CD4-positive, alpha-beta T cell treated with Interleukin-21 for 1 hour (primary cell): ENCODE data around the gene MCF2L2.
"Not testable (repeated sequence)": the region's sequence is repeated elsewhere in the genome, so short reads cannot be mapped to it uniquely, and the experiment has no call there.

Experiments
- DNase-seq: peaks from one replicate; pipeline ENCODE4 v3.0.0-alpha.2; 2020

MCF2L2 gene

GRCh38 chr3:183193762-183194689 lies 234.4 kb downstream of the MCF2L2 start:
- DNase-seq = no peak

GRCh38 chr3:183192650-183193300 lies 235.6 kb downstream of the MCF2L2 start:
- DNase-seq = no peak

GRCh38 chr3:183189641-183190040 lies 238.8 kb downstream of the MCF2L2 start:
- no peak for DNase-seq

GRCh38 chr3:183188895-183189462 lies 239.4 kb downstream of the MCF2L2 start:
- peak; percentile 21 for DNase-seq

GRCh38 chr3:183185696-183186095 lies 242.7 kb downstream of the MCF2L2 start:
- DNase-seq = no peak

- no peak for DNase-seq
These were observed 245.4 kb downstream of the MCF2L2 start for GRCh38 chr3:183182732-183183610.

- no peak for DNase-seq
These were observed 246.3 kb downstream of the MCF2L2 start for GRCh38 chr3:183182073-183182472.

- DNase-seq = no peak
These were observed 246.8 kb downstream of the MCF2L2 start for GRCh38 chr3:183181606-183182005.

- DNase-seq = no peak
These were observed 247.6 kb downstream of the MCF2L2 start for GRCh38 chr3:183180784-183181295.

GRCh38 chr3:183180110-183180783 lies 248.2 kb downstream of the MCF2L2 start:
- DNase-seq = no peak

- not testable (repeated sequence) for DNase-seq
These were observed 248.9 kb downstream of the MCF2L2 start for GRCh38 chr3:183179550-183179908.

GRCh38 chr3:183178833-183179549 lies 249.4 kb downstream of the MCF2L2 start:
- peak; percentile 29 for DNase-seq

- no peak for DNase-seq
These were observed 249.9 kb downstream of the MCF2L2 start for GRCh38 chr3:183178512-183178832.

- DNase-seq = no peak
These were observed 256.3 kb downstream of the MCF2L2 start for GRCh38 chr3:183172051-183172639.

- not testable (repeated sequence) for DNase-seq
These were observed 260.4 kb downstream of the MCF2L2 start for GRCh38 chr3:183167975-183168374.

GRCh38 chr3:183163563-183163962 lies 264.9 kb downstream of the MCF2L2 start:
- DNase-seq = no peak

- DNase-seq = peak; percentile 23
These were observed 266.7 kb downstream of the MCF2L2 start for GRCh38 chr3:183161552-183162336.

GRCh38 chr3:183160616-183161015 lies 267.8 kb downstream of the MCF2L2 start:
- no peak for DNase-seq

- DNase-seq = no peak
These were observed 269.1 kb downstream of the MCF2L2 start for GRCh38 chr3:183159333-183159732.

- DNase-seq = no peak
These were observed 269.8 kb downstream of the MCF2L2 start for GRCh38 chr3:183158551-183159006.
